K562 (cell line): ENCODE data around the gene CELA1. TPM values are rescaled to one million over a fixed set of nuclear protein-coding genes. Genes with fewer than 3 reads are reported as not detected.

Experiments used
- ATAC-seq: fragments of 200-7000 bp; cut with Tn5 transposase; 3 replicates; pipeline ENCODE4 v1.9.1; 2020; ENCODE audit warnings: moderate library complexity
- Bru-seq: library from RNA; stranded (reverse); fragments of 400-500 nt; gene quantifications from one replicate; lab custom pipeline; 2021; lab: Mats Ljungman, UMichigan
- BruChase-seq, 2 experiments: library from RNA; stranded (reverse); fragments of 400-500 nt; gene quantifications; one replicate each; lab custom pipeline; 2021; lab: Mats Ljungman, UMichigan
- BruUV-seq: library from RNA; stranded (reverse); fragments of 400-500 nt; replicated peaks from 2 replicates; lab custom pipeline; 2021; lab: Mats Ljungman, UMichigan
- CTCF ChIA-PET: fragments of 300-600 bp; formaldehyde crosslinking; extraction: SDS; loops from one replicate; lab custom pipeline; 2021; ENCODE audit warnings: low intra/inter-chr PET ratio; lab: Yijun Ruan, JAX
- POLR2A ChIA-PET: fragments of 300-600, 350-650 bp; sonication (Branson Sonifier 250); formaldehyde crosslinking; extraction: SDS; loops from one replicate; lab custom pipeline; 2021; ENCODE audit warnings: antibody characterized with exemption, inconsistent platforms; lab: Yijun Ruan, JAX
- DNase-seq, 4 experiments: peaks; one replicate each; pipeline versions ENCODE4 v3.0.0 to v3.0.0-alpha.2; 2011 to 2018; ENCODE audit warnings: low spot score in 3 of 4, mixed read lengths in 3 of 4; ENCODE audit errors: extremely low read depth in 1 of 4
- FAIRE-seq: peaks from 2 replicates; lab custom pipeline; 2011; peaks lifted over from hg19 to GRCh38; lab: Jason Lieb, UNC
- H2AFZ ChIP-seq: 2 replicates; pipeline ENCODE4 v1.6.0; 2011; ENCODE audit warnings: low read depth, low read length, control low read depth, inconsistent platforms
- H3K27ac ChIP-seq: fragments of 200-600 bp; 3 replicates; pipeline ENCODE4 v1.8.0; 2011; ENCODE audit warnings: low read depth, mild to moderate bottlenecking, control low read depth, inconsistent platforms, low read length, moderate library complexity, mixed read lengths; ENCODE audit errors: extremely low read depth
- H3K27me3 ChIP-seq, 2 experiments: fragments of 300-600 bp in 1 of 2; 2 replicates in 1 of 2; 3 replicates in 1 of 2; pipeline versions ENCODE4 v1.6.0 to v1.8.0; 2011; ENCODE audit warnings: inconsistent platforms in 2 of 2, low read length in 2 of 2, mild to moderate bottlenecking in 1 of 2, mixed read lengths in 1 of 2, moderate library complexity in 1 of 2; ENCODE audit not compliant: control insufficient read depth in 2 of 2, insufficient read depth in 2 of 2
- H3K36me3 ChIP-seq: fragments of 300-600 bp; 3 replicates; pipeline ENCODE4 v1.8.0; 2011; ENCODE audit warnings: mild to moderate bottlenecking, low read length, inconsistent platforms; ENCODE audit not compliant: control insufficient read depth, insufficient read depth
- H3K4me1 ChIP-seq, 2 experiments: fragments of 200-600 bp in 1 of 2; replicated peaks in 1 of 2; 2 replicates in 1 of 2; 3 replicates in 1 of 2; pipeline versions ENCODE4 v1.5.1 to v1.8.0; 2011; ENCODE audit warnings: inconsistent platforms in 2 of 2, low read length in 2 of 2, mild to moderate bottlenecking in 1 of 2, mixed read lengths in 1 of 2, moderate library complexity in 1 of 2; ENCODE audit not compliant: control insufficient read depth in 2 of 2, insufficient read depth in 2 of 2
- H3K4me2 ChIP-seq: 2 replicates; pipeline ENCODE4 v1.6.1; 2011; ENCODE audit warnings: low read length, control low read depth, inconsistent platforms, mixed read lengths; ENCODE audit not compliant: insufficient read depth
- H3K4me3 ChIP-seq: fragments of 200-600 bp; sonication (generic), shearing (Covaris generic); 2 replicates; pipeline ENCODE4 v1.5.1; 2016; ENCODE audit warnings: control low read depth, inconsistent platforms
- H3K79me2 ChIP-seq: fragments of 200-600 bp; 3 replicates; pipeline ENCODE4 v1.8.0; 2011; ENCODE audit warnings: low read length, inconsistent platforms; ENCODE audit not compliant: control insufficient read depth, insufficient read depth
- H3K9ac ChIP-seq, 2 experiments: 2 replicates each; pipeline versions ENCODE4 v1.6.0 to v1.6.1; 2011; ENCODE audit warnings: low read depth in 2 of 2, low read length in 2 of 2, control low read depth in 1 of 2, inconsistent platforms in 1 of 2, mild to moderate bottlenecking in 1 of 2, mixed read lengths in 1 of 2; ENCODE audit not compliant: insufficient read depth in 1 of 2
- H3K9me1 ChIP-seq: one replicate; pipeline ENCODE4 v1.6.0; 2011; ENCODE audit warnings: inconsistent platforms, mild to moderate bottlenecking, low read length, moderate library complexity; ENCODE audit not compliant: control insufficient read depth, insufficient read depth
- H3K9me3 ChIP-seq: replicated peaks from 2 replicates; pipeline ENCODE4 v1.5.1; 2011; ENCODE audit warnings: low read depth, low read length, inconsistent platforms; ENCODE audit not compliant: control insufficient read depth, insufficient read depth
- H4K20me1 ChIP-seq: replicated peaks from 2 replicates; pipeline ENCODE4 v1.6.1; 2011; ENCODE audit warnings: low read length, inconsistent platforms, mixed read lengths; ENCODE audit not compliant: control insufficient read depth, insufficient read depth
- HNRNPK ChIP-seq: fragments of 200-400 bp; formaldehyde crosslinking; IDR thresholded peaks from one replicate; pipeline ENCODE4 v1.6.1; 2018; ENCODE audit warnings: mild to moderate bottlenecking, low read depth, low read length; ENCODE audit not compliant: poor library complexity, severe bottlenecking
- WGBS: fragments of 100-300 bp; shearing (Covaris generic); methylation state at CpG from one replicate; pipeline ENCODE4 v1.1.6; 2016; ENCODE audit warnings: low coverage, mixed read lengths; ENCODE audit not compliant: insufficient coverage; ENCODE audit errors: missing lambda C conversion rate; 5-methylcytosine and 5-hydroxymethylcytosine counted together
- in situ Hi-C: fragments of 300-500 bp; cut with MboI; formaldehyde crosslinking; loops from 4 replicates; pipeline ENCODE4 v1.15.0; 2018; ENCODE audit warnings: inconsistent platforms, mixed read lengths
- intact Hi-C: fragments of 100-400 bp; cut with micrococcal nuclease; formaldehyde crosslinking; loops from 2 replicates; pipeline ENCODE4 v1.14.2; 2022
- long read RNA-seq, 3 experiments: library from polyadenylated mRNA in 2 of 3; library from RNA in 1 of 3; unstranded in 2 of 3; stranded (forward) in 1 of 3; transcript quantifications; one replicate each; pipeline ENCODE4 v2.0.0, GENCODE V29; 2019 to 2022
- polyA minus RNA-seq, 3 experiments: library from RNA; depleted of rRNA, polyadenylated mRNA; stranded (reverse); fragments of >200 nt; gene quantifications; 2 replicates each; pipeline ENCODE4 v1.2.3, GENCODE V29; 2011
- polyA plus RNA-seq, 8 experiments: library from polyadenylated mRNA; depleted of rRNA in 4 of 8; stranded (reverse) in 5 of 8; unstranded in 3 of 8; fragments of >200 nt; fragmentation: Nextera tagmentation in 2 of 8; fragmentation: Illumina TruSeq in 1 of 8; extraction: Ambion mirVana in 2 of 8; extraction: Trizol in 1 of 8; gene quantifications; 2 replicates each; pipeline versions ENCODE4 v1.2.1 to v1.2.3, GENCODE V29; 2011 to 2014; ENCODE audit warnings: inconsistent platforms in 1 of 8, missing spikeins in 1 of 8
- total RNA-seq, 7 experiments: library from RNA; depleted of rRNA in 6 of 7; stranded (reverse); fragments of >200 nt in 6 of 7; fragmentation: Illumina TruSeq in 2 of 7; extraction: Trizol in 2 of 7; gene quantifications; 2 replicates each; pipeline versions ENCODE4 v1.2.1 to v1.2.3, GENCODE V29; 2011 to 2021; ENCODE audit warnings: low replicate concordance in 1 of 7

CELA1 gene
- total RNA-seq (2011; cell fraction: chromatin; rRNA removed; ENCODE audit: low replicate concordance), result not detected in 2 replicates
- total RNA-seq (2011; cell fraction: nucleolus; rRNA removed), result not detected in 2 replicates
- total RNA-seq (2011; cell fraction: nucleoplasm; rRNA removed), result not detected in 2 replicates
- not detected in 2 replicates for total RNA-seq (2014; rRNA removed)
- not detected in 2 replicates for total RNA-seq (2014; rRNA removed; fragmentation: Illumina TruSeq; extraction: Trizol)
- not detected in 2 replicates for total RNA-seq (2015; rRNA removed; fragmentation: Illumina TruSeq; extraction: Trizol)
- total RNA-seq (2021), result 0.22 TPM in 1 of 2 replicates, not detected in the other
- polyA plus RNA-seq (2011; rRNA removed), result not detected in 2 replicates
- polyA plus RNA-seq (2011; cell fraction: cytosol; rRNA removed), result not detected in 2 replicates
- not detected in 2 replicates for polyA plus RNA-seq (2011; cell fraction: nucleus; rRNA removed)
- 0.10 and 0.25 TPM in 2 replicates for polyA plus RNA-seq (2012)
- not detected in 2 replicates for polyA plus RNA-seq (2014; fragmentation: Illumina TruSeq; extraction: Trizol)
- polyA plus RNA-seq (2014; fragmentation: Nextera tagmentation; extraction: Ambion mirVana), result under 1 TPM; 0.06 to 0.27 TPM
- polyA plus RNA-seq (2014; rRNA removed), result not detected in 2 replicates
- polyA minus RNA-seq (2011; rRNA and poly(A)+ RNA removed), result not detected in 2 replicates
- not detected in 2 replicates for polyA minus RNA-seq (2011; cell fraction: cytosol; rRNA and poly(A)+ RNA removed)
- polyA minus RNA-seq (2011; cell fraction: nucleus; rRNA and poly(A)+ RNA removed), result not detected in 2 replicates
- Bru-seq, nascent RNA, result percentile 11 among the genes with signal in this experiment
- not detected for BruChase-seq, experiment 1, labeled RNA remaining after a 2-hour chase
- percentile 12 among the genes with signal in this experiment for BruChase-seq, experiment 2, labeled RNA remaining after a 6-hour chase
- long read RNA-seq, experiment 1, result 0 reads
- long read RNA-seq, experiment 2, result 0 reads
- long read RNA-seq, experiment 3, result 0 reads

GRCh38 chr12:51346581-51346980 lies at the start of gene CELA1:
Gene CELA1 (minus strand): TSS chr12:51346679. CDS start chr12:51346638, 41 bp downstream.
- no peaks in the 10 kb centered on the region for H3K79me2 ChIP-seq
- ATAC-seq (no peak), FAIRE-seq (no peak)
- WGBS, result 68% methylated on average over 3 of the region's 3 CpGs
- H3K27me3 ChIP-seq, result no peaks in the 10 kb centered on the region
- H3K4me3 ChIP-seq, result no peak within 1 kb of the TSS
- peak within 1 kb of the TSS; percentile 74 for H2AFZ ChIP-seq
- in situ Hi-C loops, result no loop called here
- no peaks in the 10 kb centered on the region for H3K36me3 ChIP-seq
- peak within 1 kb of the TSS in 1 of 2 experiments; percentile 70; a peak in 1 of 4 replicates for H3K9ac ChIP-seq
- H3K4me2 ChIP-seq, result peak within 1 kb of the TSS; percentile 32; the same call in 1 of the 2 replicates
- no peak for TF ChIP-seq HNRNPK
- TF ChIP-seq, all 486 proteins: peak for 0
- no TSS peak for BruUV-seq
- Histone ChIP-seq H3K9me1 (no peaks in the 10 kb centered on the region), H4K20me1 (no peaks in the 10 kb centered on the region), H3K4me1 (peaks cover 6 to 16% of the 10 kb centered on the region in 2 experiments; a peak in 4 of 5 replicates), H3K9me3 (no peaks in the 10 kb centered on the region), H3K27ac (no peak within 1 kb of the TSS)
- ChIA-PET POLR2A (no interaction called here), CTCF (no interaction called here)
- DNase-seq, result no peak
- intact Hi-C loops, result no loop called here
